Measurements from ENCODE around the gene TRAPPC3L. TPM values are rescaled to one million over a fixed set of nuclear protein-coding genes. Genes with fewer than 3 reads are reported as not detected.

Gene TRAPPC3L
- polyA plus RNA-seq, 4 donors = 0.12 to 0.13 TPM; not detected in 2

- no peaks in the 10 kb centered on the region for H3K27me3 ChIP-seq (ENCODE audit: control insufficient read depth in 3 of 3, insufficient read depth in 3 of 3, low read length in 3 of 3)
- no peaks in the 10 kb centered on the region for H3K36me3 ChIP-seq (ENCODE audit: control insufficient read depth in 3 of 3, insufficient read depth in 2 of 3, low read depth in 1 of 3, low read length in 3 of 3)
- H3K27ac ChIP-seq (ENCODE audit: low read depth in 1 of 3, low read length in 2 of 3) = no peak overlapping the region
- no peak overlapping the region for H3K4me3 ChIP-seq (ENCODE audit: low read depth in 1 of 3, low read length in 3 of 3)
- FAIRE-seq = no peak
- WGBS, 3 donors = 63 to 76% (median 73%) methylated on average over 5 of the region's 5 CpGs
- peak in 1 of 2 donors; percentile 33 for DNase-seq
- no peaks in the 10 kb centered on the region for H3K4me1 ChIP-seq (ENCODE audit: control insufficient read depth in 3 of 3, insufficient read depth in 2 of 3, low read depth in 1 of 3, low read length in 2 of 3)
- no peaks in the 10 kb centered on the region for H3K9me3 ChIP-seq (ENCODE audit: control insufficient read depth in 2 of 2, insufficient read depth in 1 of 2, low read depth in 1 of 2, low read length in 1 of 2)
Observed at GRCh38 chr6:116476002-116476678, 69.3 kb downstream of the TRAPPC3L start.

GRCh38 chr6:116475141-116475540 is 70.3 kb downstream of the TRAPPC3L start:
- Histone ChIP-seq H3K27ac (ENCODE audit: low read depth in 1 of 3, low read length in 2 of 3) (no peak overlapping the region), H3K36me3 (ENCODE audit: control insufficient read depth in 3 of 3, insufficient read depth in 2 of 3, low read depth in 1 of 3, low read length in 3 of 3) (no peaks in the 10 kb centered on the region), H3K4me1 (ENCODE audit: control insufficient read depth in 3 of 3, insufficient read depth in 2 of 3, low read depth in 1 of 3, low read length in 2 of 3) (no peaks in the 10 kb centered on the region), H3K27me3 (ENCODE audit: control insufficient read depth in 3 of 3, insufficient read depth in 3 of 3, low read length in 3 of 3) (no peaks in the 10 kb centered on the region), H3K4me3 (ENCODE audit: low read depth in 1 of 3, low read length in 3 of 3) (no peak overlapping the region), H3K9me3 (ENCODE audit: control insufficient read depth in 2 of 2, insufficient read depth in 1 of 2, low read depth in 1 of 2, low read length in 1 of 2) (no peaks in the 10 kb centered on the region)
- DNase-seq (no peak), FAIRE-seq (no peak)
- 43 to 67% (median 54%) methylated on average over 1 of the region's 1 CpG for WGBS, 3 donors

GRCh38 chr6:116472706-116473105 is 72.8 kb downstream of the TRAPPC3L start:
- no peaks in the 10 kb centered on the region for H3K9me3 ChIP-seq (ENCODE audit: control insufficient read depth in 2 of 2, insufficient read depth in 1 of 2, low read depth in 1 of 2, low read length in 1 of 2)
- H3K36me3 ChIP-seq (ENCODE audit: control insufficient read depth in 3 of 3, insufficient read depth in 2 of 3, low read depth in 1 of 3, low read length in 3 of 3) = no peaks in the 10 kb centered on the region
- DNase-seq = no peak
- no peak overlapping the region for H3K27ac ChIP-seq (ENCODE audit: low read depth in 1 of 3, low read length in 2 of 3)
- no peaks in the 10 kb centered on the region for H3K4me1 ChIP-seq (ENCODE audit: control insufficient read depth in 3 of 3, insufficient read depth in 2 of 3, low read depth in 1 of 3, low read length in 2 of 3)
- H3K4me3 ChIP-seq (ENCODE audit: low read depth in 1 of 3, low read length in 3 of 3) = no peak overlapping the region
- no peaks in the 10 kb centered on the region for H3K27me3 ChIP-seq (ENCODE audit: control insufficient read depth in 3 of 3, insufficient read depth in 3 of 3, low read length in 3 of 3)
- FAIRE-seq = no peak
- WGBS, 3 donors = 89 to 97% (median 97%) methylated on average over 3 of the region's 3 CpGs

- DNase-seq = no peak
Observed at GRCh38 chr6:116471531-116471930, 74.0 kb downstream of the TRAPPC3L start.

DNA sequence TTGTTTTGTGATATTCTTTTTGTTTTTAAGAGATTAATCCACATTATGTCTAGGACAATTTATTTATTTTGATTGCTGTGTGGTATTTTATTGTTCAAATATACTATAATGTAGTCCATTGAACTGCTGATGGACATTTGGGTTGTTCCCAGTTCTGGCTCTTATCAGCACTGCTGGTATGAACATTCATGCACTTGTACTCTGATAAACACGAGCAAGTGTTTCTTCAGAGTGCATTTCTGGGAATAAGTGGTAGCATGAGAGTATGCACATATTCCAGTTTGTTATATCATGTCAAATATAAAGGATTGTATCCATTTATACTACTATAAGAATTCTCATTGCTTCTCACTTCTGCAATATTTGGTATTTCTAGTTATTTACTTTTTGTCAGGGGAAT is 77.2 kb downstream of the TRAPPC3L start:
- H3K27ac ChIP-seq (ENCODE audit: low read depth in 1 of 3, low read length in 2 of 3) = no peak overlapping the region
- peaks cover 0 to 3% (median 0%) of the 10 kb centered on the region in 3 donors for H3K27me3 ChIP-seq (ENCODE audit: control insufficient read depth in 3 of 3, insufficient read depth in 3 of 3, low read length in 3 of 3)
- H3K36me3 ChIP-seq (ENCODE audit: control insufficient read depth in 3 of 3, insufficient read depth in 2 of 3, low read depth in 1 of 3, low read length in 3 of 3) = no peaks in the 10 kb centered on the region
- no peaks in the 10 kb centered on the region for H3K9me3 ChIP-seq (ENCODE audit: control insufficient read depth in 2 of 2, insufficient read depth in 1 of 2, low read depth in 1 of 2, low read length in 1 of 2)
- no peaks in the 10 kb centered on the region for H3K4me1 ChIP-seq (ENCODE audit: control insufficient read depth in 3 of 3, insufficient read depth in 2 of 3, low read depth in 1 of 3, low read length in 2 of 3)
- DNase-seq = no peak
- 47 to 76% (median 59%) methylated on average over 1 of the region's 1 CpG for WGBS, 3 donors
- H3K4me3 ChIP-seq (ENCODE audit: low read depth in 1 of 3, low read length in 3 of 3) = no peak overlapping the region
- FAIRE-seq = no peak

More at GRCh38 chr6:116471531-116471930, 74.0 kb downstream of the TRAPPC3L start:
- Histone ChIP-seq H3K36me3 (ENCODE audit: control insufficient read depth in 3 of 3, insufficient read depth in 2 of 3, low read depth in 1 of 3, low read length in 3 of 3) (no peaks in the 10 kb centered on the region), H3K9me3 (ENCODE audit: control insufficient read depth in 2 of 2, insufficient read depth in 1 of 2, low read depth in 1 of 2, low read length in 1 of 2) (no peaks in the 10 kb centered on the region), H3K4me1 (ENCODE audit: control insufficient read depth in 3 of 3, insufficient read depth in 2 of 3, low read depth in 1 of 3, low read length in 2 of 3) (no peaks in the 10 kb centered on the region), H3K4me3 (ENCODE audit: low read depth in 1 of 3, low read length in 3 of 3) (no peak overlapping the region), H3K27ac (ENCODE audit: low read depth in 1 of 3, low read length in 2 of 3) (no peak overlapping the region), H3K27me3 (ENCODE audit: control insufficient read depth in 3 of 3, insufficient read depth in 3 of 3, low read length in 3 of 3) (no peaks in the 10 kb centered on the region)
- FAIRE-seq = no peak
- 80 to 100% (median 100%) methylated on average over 1 of the region's 1 CpG for WGBS, 3 donors

DNA sequence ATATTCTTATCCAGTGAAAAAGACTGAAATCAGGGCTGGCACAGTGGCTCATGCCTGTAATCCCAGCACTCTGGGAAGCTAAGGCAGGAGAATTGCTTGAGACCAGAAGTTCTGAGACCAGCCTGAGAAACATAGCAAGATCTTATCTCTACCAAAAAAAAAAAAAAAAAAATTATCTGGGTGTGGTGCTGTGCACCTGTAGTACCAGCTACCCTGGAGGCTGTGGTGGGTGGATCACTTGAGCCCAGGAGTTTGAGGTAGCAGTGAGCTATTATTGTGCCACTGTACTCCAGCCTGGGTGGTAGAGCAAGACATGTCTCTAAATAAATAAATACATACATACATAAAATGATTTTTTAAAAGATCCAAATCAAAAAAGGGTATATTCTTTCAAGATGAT is 78.0 kb downstream of the TRAPPC3L start:
- Histone ChIP-seq H3K36me3 (ENCODE audit: control insufficient read depth in 3 of 3, insufficient read depth in 2 of 3, low read depth in 1 of 3, low read length in 3 of 3) (no peaks in the 10 kb centered on the region), H3K4me3 (ENCODE audit: low read depth in 1 of 3, low read length in 3 of 3) (no peak overlapping the region), H3K27me3 (ENCODE audit: control insufficient read depth in 3 of 3, insufficient read depth in 3 of 3, low read length in 3 of 3) (peaks cover 0 to 9% (median 0%) of the 10 kb centered on the region in 3 donors), H3K27ac (ENCODE audit: low read depth in 1 of 3, low read length in 2 of 3) (no peak overlapping the region), H3K4me1 (ENCODE audit: control insufficient read depth in 3 of 3, insufficient read depth in 2 of 3, low read depth in 1 of 3, low read length in 2 of 3) (peaks cover 0 to under 1% (median 0%) of the 10 kb centered on the region in 3 donors), H3K9me3 (ENCODE audit: control insufficient read depth in 2 of 2, insufficient read depth in 1 of 2, low read depth in 1 of 2, low read length in 1 of 2) (no peaks in the 10 kb centered on the region)
- DNase-seq (no peak), FAIRE-seq (no peak)

DNA sequence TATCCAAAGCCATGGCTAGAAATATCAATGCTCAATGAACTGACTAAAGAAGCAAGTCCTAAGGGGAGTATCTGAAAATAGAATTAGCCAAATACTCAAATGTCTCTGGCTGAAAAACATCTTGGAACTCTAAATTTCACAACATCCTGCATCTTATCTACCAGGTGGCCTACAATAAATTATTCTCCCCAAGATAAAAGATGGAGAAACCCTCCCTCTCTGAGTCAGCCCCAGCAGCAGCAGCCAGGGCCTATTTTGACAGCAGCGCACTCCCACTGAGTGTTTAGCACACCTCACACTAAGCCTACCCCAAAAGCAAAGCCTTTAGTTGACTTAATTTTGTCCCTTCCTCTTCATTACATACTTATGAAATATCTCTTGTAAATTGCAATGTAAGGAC is 78.4 kb downstream of the TRAPPC3L start:
- Histone ChIP-seq H3K27me3 (ENCODE audit: control insufficient read depth in 3 of 3, insufficient read depth in 3 of 3, low read length in 3 of 3) (peaks cover 0 to 12% (median 0%) of the 10 kb centered on the region in 3 donors), H3K27ac (ENCODE audit: low read depth in 1 of 3, low read length in 2 of 3) (no peak overlapping the region), H3K9me3 (ENCODE audit: control insufficient read depth in 2 of 2, insufficient read depth in 1 of 2, low read depth in 1 of 2, low read length in 1 of 2) (no peaks in the 10 kb centered on the region), H3K36me3 (ENCODE audit: control insufficient read depth in 3 of 3, insufficient read depth in 2 of 3, low read depth in 1 of 3, low read length in 3 of 3) (no peaks in the 10 kb centered on the region), H3K4me3 (ENCODE audit: low read depth in 1 of 3, low read length in 3 of 3) (no peak overlapping the region), H3K4me1 (ENCODE audit: control insufficient read depth in 3 of 3, insufficient read depth in 2 of 3, low read depth in 1 of 3, low read length in 2 of 3) (peaks cover 0 to 3% (median 0%) of the 10 kb centered on the region in 3 donors)
- DNase-seq (no peak), FAIRE-seq (no peak)
- 96 to 100% (median 100%) methylated on average over 1 of the region's 1 CpG for WGBS, 3 donors

- no peak for DNase-seq
- Histone ChIP-seq H3K4me1 (ENCODE audit: control insufficient read depth in 3 of 3, insufficient read depth in 2 of 3, low read depth in 1 of 3, low read length in 2 of 3) (peaks cover 0 to 3% (median 0%) of the 10 kb centered on the region in 3 donors), H3K27ac (ENCODE audit: low read depth in 1 of 3, low read length in 2 of 3) (no peak overlapping the region), H3K27me3 (ENCODE audit: control insufficient read depth in 3 of 3, insufficient read depth in 3 of 3, low read length in 3 of 3) (peaks cover 0 to 16% (median 0%) of the 10 kb centered on the region in 3 donors), H3K36me3 (ENCODE audit: control insufficient read depth in 3 of 3, insufficient read depth in 2 of 3, low read depth in 1 of 3, low read length in 3 of 3) (no peaks in the 10 kb centered on the region), H3K4me3 (ENCODE audit: low read depth in 1 of 3, low read length in 3 of 3) (no peak overlapping the region), H3K9me3 (ENCODE audit: control insufficient read depth in 2 of 2, insufficient read depth in 1 of 2, low read depth in 1 of 2, low read length in 1 of 2) (no peaks in the 10 kb centered on the region)
- WGBS, 3 donors = 43 to 51% (median 47%) methylated on average over 5 of the region's 5 CpGs
- FAIRE-seq = no peak
Observed at GRCh38 chr6:116465246-116465645, 80.2 kb downstream of the TRAPPC3L start.

GRCh38 chr6:116463301-116463700 is 82.2 kb downstream of the TRAPPC3L start:
- no peak overlapping the region for H3K27ac ChIP-seq (ENCODE audit: low read depth in 1 of 3, low read length in 2 of 3)
- no peak for DNase-seq
- no peaks in the 10 kb centered on the region for H3K36me3 ChIP-seq (ENCODE audit: control insufficient read depth in 3 of 3, insufficient read depth in 2 of 3, low read depth in 1 of 3, low read length in 3 of 3)
- no peak overlapping the region for H3K4me3 ChIP-seq (ENCODE audit: low read depth in 1 of 3, low read length in 3 of 3)
- WGBS, 3 donors = 91 to 95% (median 91%) methylated on average over 4 of the region's 4 CpGs
- H3K27me3 ChIP-seq (ENCODE audit: control insufficient read depth in 3 of 3, insufficient read depth in 3 of 3, low read length in 3 of 3) = peaks cover 0 to 20% (median 0%) of the 10 kb centered on the region in 3 donors
- H3K4me1 ChIP-seq (ENCODE audit: control insufficient read depth in 3 of 3, insufficient read depth in 2 of 3, low read depth in 1 of 3, low read length in 2 of 3) = peaks cover 0 to 3% (median 0%) of the 10 kb centered on the region in 3 donors
- FAIRE-seq = no peak
- H3K9me3 ChIP-seq (ENCODE audit: control insufficient read depth in 2 of 2, insufficient read depth in 1 of 2, low read depth in 1 of 2, low read length in 1 of 2) = no peaks in the 10 kb centered on the region
